GM21423 (cell line): ENCODE results near the gene RIPPLY3.
"Not testable (repeated sequence)": the region's sequence is repeated elsewhere in the genome, so short reads cannot be mapped to it uniquely, and the experiment has no call there.

Source experiments
- ATAC-seq: cut with Tn5 transposase; IDR thresholded peaks from one replicate; pipeline ENCODE4 v1.9.1; 2021; ENCODE audit warnings: mild to moderate bottlenecking, moderate library complexity; ENCODE audit not compliant: unreplicated experiment

RIPPLY3 gene

GRCh38 chr21:37008724-37009123 lies 2.2 kb downstream of the RIPPLY3 start:
- no peak for ATAC-seq

GRCh38 chr21:37009740-37010341 lies 3.3 kb downstream of the RIPPLY3 start:
- ATAC-seq: peak; percentile 97

- no peak for ATAC-seq
Measured at GRCh38 chr21:37017951-37018679, 11.6 kb downstream of the RIPPLY3 start.

- ATAC-seq: no peak
Measured at GRCh38 chr21:37026499-37026898, 20.0 kb downstream of the RIPPLY3 start.

GRCh38 chr21:37028570-37028969 lies 22.1 kb downstream of the RIPPLY3 start:
- ATAC-seq: no peak

- no peak for ATAC-seq
Measured at GRCh38 chr21:37030864-37031263, 24.4 kb downstream of the RIPPLY3 start.

GRCh38 chr21:37032293-37032692 lies 25.8 kb downstream of the RIPPLY3 start:
- ATAC-seq: no peak

- no peak for ATAC-seq
Measured at GRCh38 chr21:37032877-37033471, 26.5 kb downstream of the RIPPLY3 start.

- not testable (repeated sequence) for ATAC-seq
Measured at GRCh38 chr21:37034394-37034793, 27.9 kb downstream of the RIPPLY3 start.

GRCh38 chr21:37036177-37036576 lies 29.7 kb downstream of the RIPPLY3 start:
- ATAC-seq: no peak

GRCh38 chr21:37039411-37040075 lies 33.0 kb downstream of the RIPPLY3 start:
- no peak for ATAC-seq

GRCh38 chr21:37040212-37040611 lies 33.7 kb downstream of the RIPPLY3 start:
- no peak for ATAC-seq

GRCh38 chr21:37041706-37042271 lies 35.3 kb downstream of the RIPPLY3 start:
- ATAC-seq: no peak

GRCh38 chr21:37043818-37044217 lies 37.3 kb downstream of the RIPPLY3 start:
- no peak for ATAC-seq

- no peak for ATAC-seq
Measured at GRCh38 chr21:37044643-37045042, 38.1 kb downstream of the RIPPLY3 start.

- ATAC-seq: no peak
Measured at GRCh38 chr21:37045149-37045548, 38.6 kb downstream of the RIPPLY3 start.

GRCh38 chr21:37045556-37045955 lies 39.1 kb downstream of the RIPPLY3 start:
- ATAC-seq: no peak

GRCh38 chr21:37047079-37047478 lies 40.6 kb downstream of the RIPPLY3 start:
- ATAC-seq: no peak

GRCh38 chr21:37049741-37050140 lies 43.2 kb downstream of the RIPPLY3 start:
- ATAC-seq: not testable (repeated sequence)

GRCh38 chr21:37055271-37055855 lies 48.9 kb downstream of the RIPPLY3 start:
- no peak for ATAC-seq

GRCh38 chr21:37057614-37058013 lies 51.1 kb downstream of the RIPPLY3 start:
- no peak for ATAC-seq
